K562 (cell line): ENCODE data around the gene EXOC4. TPM values are rescaled to one million over a fixed set of nuclear protein-coding genes. Genes with fewer than 3 reads are reported as not detected.

ENCODE experiments used
- ATAC-seq: fragments of 200-7000 bp; cut with Tn5 transposase; 3 replicates; pipeline ENCODE4 v1.9.1; 2020; ENCODE audit warnings: moderate library complexity
- BruUV-seq: library from RNA; stranded (reverse); fragments of 400-500 nt; replicated peaks from 2 replicates; lab custom pipeline; 2021; lab: Mats Ljungman, UMichigan
- CTCF ChIA-PET: fragments of 300-600 bp; formaldehyde crosslinking; extraction: SDS; loops from one replicate; lab custom pipeline; 2021; ENCODE audit warnings: low intra/inter-chr PET ratio; lab: Yijun Ruan, JAX
- POLR2A ChIA-PET: fragments of 300-600, 350-650 bp; sonication (Branson Sonifier 250); formaldehyde crosslinking; extraction: SDS; loops from one replicate; lab custom pipeline; 2021; ENCODE audit warnings: antibody characterized with exemption, inconsistent platforms; lab: Yijun Ruan, JAX
- DNase-seq, 4 experiments: peaks; one replicate each; pipeline versions ENCODE4 v3.0.0 to v3.0.0-alpha.2; 2011 to 2018; ENCODE audit warnings: low spot score in 3 of 4, mixed read lengths in 3 of 4; ENCODE audit errors: extremely low read depth in 1 of 4
- FAIRE-seq: peaks from 2 replicates; lab custom pipeline; 2011; peaks lifted over from hg19 to GRCh38; lab: Jason Lieb, UNC
- H2AFZ ChIP-seq: 2 replicates; pipeline ENCODE4 v1.6.0; 2011; ENCODE audit warnings: low read depth, low read length, control low read depth, inconsistent platforms
- H3K27ac ChIP-seq: fragments of 200-600 bp; 3 replicates; pipeline ENCODE4 v1.8.0; 2011; ENCODE audit warnings: low read depth, mild to moderate bottlenecking, control low read depth, inconsistent platforms, low read length, moderate library complexity, mixed read lengths; ENCODE audit errors: extremely low read depth
- H3K27me3 ChIP-seq, 2 experiments: fragments of 300-600 bp in 1 of 2; 2 replicates in 1 of 2; 3 replicates in 1 of 2; pipeline versions ENCODE4 v1.6.0 to v1.8.0; 2011; ENCODE audit warnings: inconsistent platforms in 2 of 2, low read length in 2 of 2, mild to moderate bottlenecking in 1 of 2, mixed read lengths in 1 of 2, moderate library complexity in 1 of 2; ENCODE audit not compliant: control insufficient read depth in 2 of 2, insufficient read depth in 2 of 2
- H3K36me3 ChIP-seq: fragments of 300-600 bp; 3 replicates; pipeline ENCODE4 v1.8.0; 2011; ENCODE audit warnings: mild to moderate bottlenecking, low read length, inconsistent platforms; ENCODE audit not compliant: control insufficient read depth, insufficient read depth
- H3K4me1 ChIP-seq, 2 experiments: fragments of 200-600 bp in 1 of 2; replicated peaks in 1 of 2; 2 replicates in 1 of 2; 3 replicates in 1 of 2; pipeline versions ENCODE4 v1.5.1 to v1.8.0; 2011; ENCODE audit warnings: inconsistent platforms in 2 of 2, low read length in 2 of 2, mild to moderate bottlenecking in 1 of 2, mixed read lengths in 1 of 2, moderate library complexity in 1 of 2; ENCODE audit not compliant: control insufficient read depth in 2 of 2, insufficient read depth in 2 of 2
- H3K4me2 ChIP-seq: 2 replicates; pipeline ENCODE4 v1.6.1; 2011; ENCODE audit warnings: low read length, control low read depth, inconsistent platforms, mixed read lengths; ENCODE audit not compliant: insufficient read depth
- H3K4me3 ChIP-seq: fragments of 200-600 bp; sonication (generic), shearing (Covaris generic); 2 replicates; pipeline ENCODE4 v1.5.1; 2016; ENCODE audit warnings: control low read depth, inconsistent platforms
- H3K79me2 ChIP-seq: fragments of 200-600 bp; 3 replicates; pipeline ENCODE4 v1.8.0; 2011; ENCODE audit warnings: low read length, inconsistent platforms; ENCODE audit not compliant: control insufficient read depth, insufficient read depth
- H3K9ac ChIP-seq, 2 experiments: 2 replicates each; pipeline versions ENCODE4 v1.6.0 to v1.6.1; 2011; ENCODE audit warnings: low read depth in 2 of 2, low read length in 2 of 2, control low read depth in 1 of 2, inconsistent platforms in 1 of 2, mild to moderate bottlenecking in 1 of 2, mixed read lengths in 1 of 2; ENCODE audit not compliant: insufficient read depth in 1 of 2
- H3K9me1 ChIP-seq: one replicate; pipeline ENCODE4 v1.6.0; 2011; ENCODE audit warnings: inconsistent platforms, mild to moderate bottlenecking, low read length, moderate library complexity; ENCODE audit not compliant: control insufficient read depth, insufficient read depth
- H3K9me3 ChIP-seq: replicated peaks from 2 replicates; pipeline ENCODE4 v1.5.1; 2011; ENCODE audit warnings: low read depth, low read length, inconsistent platforms; ENCODE audit not compliant: control insufficient read depth, insufficient read depth
- H4K20me1 ChIP-seq: replicated peaks from 2 replicates; pipeline ENCODE4 v1.6.1; 2011; ENCODE audit warnings: low read length, inconsistent platforms, mixed read lengths; ENCODE audit not compliant: control insufficient read depth, insufficient read depth
- CEBPB ChIP-seq: fragments of 450-650 bp; IDR thresholded peaks from 2 replicates; pipeline ENCODE4 v1.6.1; 2016; ENCODE audit warnings: missing genetic modification characterization, missing compliant biosample characterization
- CEBPG ChIP-seq, 3 experiments: fragments of 200-800 bp in 1 of 3; sonication (Bioruptor generic) in 1 of 3; sonication (generic) in 1 of 3; formaldehyde crosslinking in 1 of 3; IDR thresholded peaks in 2 of 3; conservative IDR thresholded peaks in 1 of 3; 2 replicates each; pipeline versions ENCODE4 v1.6.1 to v1.8.0; 2016 to 2022; ENCODE audit warnings: missing compliant biosample characterization in 2 of 3, missing genetic modification characterization in 2 of 3, mild to moderate bottlenecking in 1 of 3, missing genetic modification reagents in 1 of 3
- ETV5 ChIP-seq: sonication (generic); formaldehyde crosslinking; IDR thresholded peaks from 2 replicates; pipeline ENCODE4 v1.4.0; 2020; ENCODE audit warnings: low read depth, mild to moderate bottlenecking, missing genetic modification reagents
- HEY1 ChIP-seq: fragments of 250-450 bp; sonication (Bioruptor Pico); IDR thresholded peaks from 2 replicates; pipeline ENCODE4 v1.5.0; 2020; ENCODE audit warnings: mild to moderate bottlenecking, moderate library complexity, borderline replicate concordance
- JUND ChIP-seq, 2 experiments: IDR thresholded peaks; 2 replicates in 1 of 2; 3 replicates in 1 of 2; pipeline ENCODE4 v1.6.1; 2011; ENCODE audit warnings: borderline replicate concordance in 2 of 2, low read depth in 2 of 2, low read length in 2 of 2, improper control_type of control experiment in 1 of 2, missing biosample characterization in 1 of 2, missing genetic modification characterization in 1 of 2, missing genetic modification reagents in 1 of 2
- MEIS2 ChIP-seq: fragments of 450-650 bp; IDR thresholded peaks from 2 replicates; pipeline ENCODE4 v1.6.1; 2014; ENCODE audit warnings: mild to moderate bottlenecking; ENCODE audit not compliant: partially characterized antibody
- POLR2H ChIP-seq: IDR thresholded peaks from 2 replicates; pipeline ENCODE4 v1.6.1; 2016; ENCODE audit warnings: missing genetic modification characterization, low read depth, mild to moderate bottlenecking, control low read depth, missing compliant biosample characterization, moderate library complexity
- SOX6 ChIP-seq: fragments of 450-650 bp; IDR thresholded peaks from 2 replicates; pipeline ENCODE4 v1.6.1; 2014; ENCODE audit warnings: mild to moderate bottlenecking
- ZNF134 ChIP-seq: fragments of 250-450 bp; sonication (Bioruptor Pico); conservative IDR thresholded peaks from 2 replicates; pipeline ENCODE4 v1.4.0; 2020
- WGBS: fragments of 100-300 bp; shearing (Covaris generic); methylation state at CpG from one replicate; pipeline ENCODE4 v1.1.6; 2016; ENCODE audit warnings: low coverage, mixed read lengths; ENCODE audit not compliant: insufficient coverage; ENCODE audit errors: missing lambda C conversion rate; 5-methylcytosine and 5-hydroxymethylcytosine counted together
- in situ Hi-C: fragments of 300-500 bp; cut with MboI; formaldehyde crosslinking; loops from 4 replicates; pipeline ENCODE4 v1.15.0; 2018; ENCODE audit warnings: inconsistent platforms, mixed read lengths
- intact Hi-C: fragments of 100-400 bp; cut with micrococcal nuclease; formaldehyde crosslinking; loops from 2 replicates; pipeline ENCODE4 v1.14.2; 2022
- polyA plus RNA-seq, 8 experiments: library from polyadenylated mRNA; depleted of rRNA in 4 of 8; stranded (reverse) in 5 of 8; unstranded in 3 of 8; fragments of >200 nt; fragmentation: Nextera tagmentation in 2 of 8; fragmentation: Illumina TruSeq in 1 of 8; extraction: Ambion mirVana in 2 of 8; extraction: Trizol in 1 of 8; gene quantifications; 2 replicates each; pipeline versions ENCODE4 v1.2.1 to v1.2.3, GENCODE V29; 2011 to 2014; ENCODE audit warnings: inconsistent platforms in 1 of 8, missing spikeins in 1 of 8
- total RNA-seq, 7 experiments: library from RNA; depleted of rRNA in 6 of 7; stranded (reverse); fragments of >200 nt in 6 of 7; fragmentation: Illumina TruSeq in 2 of 7; extraction: Trizol in 2 of 7; gene quantifications; 2 replicates each; pipeline versions ENCODE4 v1.2.1 to v1.2.3, GENCODE V29; 2011 to 2021; ENCODE audit warnings: low replicate concordance in 1 of 7
- TF ChIP-seq, protein P1 (sequence below), 2 experiments: fragments of 450-650 bp in 1 of 2; sonication (generic) in 1 of 2; formaldehyde crosslinking in 1 of 2; IDR thresholded peaks in 1 of 2; conservative IDR thresholded peaks in 1 of 2; 2 replicates each; pipeline versions ENCODE4 v1.6.1 to v1.8.1; 2016 to 2023; ENCODE audit warnings: mild to moderate bottlenecking in 2 of 2, moderate library complexity in 2 of 2, inconsistent platforms in 1 of 2, missing genetic modification reagents in 1 of 2
- TF ChIP-seq, protein P2 (sequence below), 2 experiments: IDR thresholded peaks in 1 of 2; conservative IDR thresholded peaks in 1 of 2; 2 replicates each; pipeline ENCODE4 v1.6.1; 2016; ENCODE audit warnings: low read depth in 2 of 2, mild to moderate bottlenecking in 1 of 2, missing compliant biosample characterization in 1 of 2, missing genetic modification characterization in 1 of 2, moderate library complexity in 1 of 2

Gene EXOC4
- total and polyA plus RNA-seq, 9 of the 15 experiments (the other 6 are each of a cell fraction or from before 2014, with no cell fraction given): 18.5 to 73.1 (median 46.6) TPM

DNA sequence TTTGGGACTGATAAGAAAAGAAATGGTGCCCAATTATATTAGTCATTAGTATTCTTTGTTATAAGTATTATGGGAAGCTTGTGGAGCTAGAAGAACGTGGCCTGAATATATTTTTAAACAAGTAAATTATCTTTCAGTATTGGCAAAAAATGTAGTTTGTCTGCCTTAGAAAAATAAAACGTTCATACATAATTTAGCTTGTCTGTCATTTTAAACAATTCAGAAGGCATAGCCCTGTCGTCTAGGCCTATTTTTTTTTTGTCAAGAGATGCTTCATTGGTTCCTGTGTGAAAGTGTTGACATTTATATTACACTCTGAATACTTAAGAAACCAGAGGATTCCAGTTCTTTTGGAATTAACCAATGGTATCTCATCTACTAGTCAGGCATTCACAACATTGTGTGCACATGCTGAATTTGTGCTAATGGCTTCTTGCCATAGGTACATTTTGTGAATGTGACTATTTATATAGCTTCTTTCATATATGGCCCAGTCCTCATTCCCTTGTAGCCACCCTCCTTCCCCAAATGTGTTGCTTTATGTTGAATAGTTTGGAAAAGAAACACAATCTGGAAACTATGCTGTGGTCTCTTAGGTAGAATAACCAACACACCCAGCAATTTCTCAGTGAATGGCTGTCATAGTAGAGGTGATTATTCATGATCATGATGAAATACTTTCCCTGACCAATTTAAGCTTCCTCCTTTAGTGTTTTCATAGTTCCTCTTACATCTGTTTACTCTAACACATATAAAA, 435.8 kb downstream of the EXOC4 start:
- DNase-seq: no peak
- ChIA-PET POLR2A (interaction anchor here (1.4 kb wide), 1 partner anchor 25 kb away, joined by 3 read pairs; no protein-coding TSS in a partner anchor), CTCF (no interaction called here)
- intact Hi-C loops (no loop called here), in situ Hi-C loops (no loop called here)
- WGBS: 22% methylated on average over 3 of the region's 3 CpGs
- Histone ChIP-seq H4K20me1 (no peaks in the 10 kb centered on the region), H2AFZ (no peak overlapping the region), H3K4me1 (peaks cover 0 to 17% of the 10 kb centered on the region in 2 experiments; a peak in 2 of 5 replicates), H3K79me2 (no peaks in the 10 kb centered on the region), H3K27ac (no peak overlapping the region), H3K4me2 (no peak overlapping the region), H3K9me3 (no peaks in the 10 kb centered on the region), H3K27me3 (no peaks in the 10 kb centered on the region), H3K4me3 (no peak overlapping the region), H3K36me3 (no peaks in the 10 kb centered on the region), H3K9ac (no peak overlapping the region), H3K9me1 (no peaks in the 10 kb centered on the region)
- no TSS peak for BruUV-seq
- no peak for FAIRE-seq
- no peak for TF ChIP-seq HEY1 (CRISPR knock-in tag)
- TF ChIP-seq ETV5 (CRISPR knock-in tag): no peak
- TF ChIP-seq, protein P1, sequence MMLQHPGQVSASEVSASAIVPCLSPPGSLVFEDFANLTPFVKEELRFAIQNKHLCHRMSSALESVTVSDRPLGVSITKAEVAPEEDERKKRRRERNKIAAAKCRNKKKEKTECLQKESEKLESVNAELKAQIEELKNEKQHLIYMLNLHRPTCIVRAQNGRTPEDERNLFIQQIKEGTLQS (IDR thresholded peaks at IDR 0.05): peak; percentile 61; the same call in 1 of the 2 replicates
- TF ChIP-seq, protein P1 (CRISPR knock-in tag; conservative IDR thresholded peaks at IDR 0.05): no peak
- peak; percentile 70 for TF ChIP-seq MEIS2
- no peak for TF ChIP-seq CEBPG (CRISPR knock-in tag; IDR thresholded peaks at IDR 0.05)
- peak; percentile 56 to 82; a peak in 3 of 4 replicates for TF ChIP-seq CEBPG (tag; conservative IDR thresholded peaks at IDR 0.05 in 1 of 2, IDR thresholded peaks at IDR 0.05 in 1 of 2)
- no peak for TF ChIP-seq ZNF134 (CRISPR knock-in tag)
- peak; percentile 64; the same call in 1 of the 2 replicates for TF ChIP-seq CEBPB (tag)
- TF ChIP-seq, protein P2, sequence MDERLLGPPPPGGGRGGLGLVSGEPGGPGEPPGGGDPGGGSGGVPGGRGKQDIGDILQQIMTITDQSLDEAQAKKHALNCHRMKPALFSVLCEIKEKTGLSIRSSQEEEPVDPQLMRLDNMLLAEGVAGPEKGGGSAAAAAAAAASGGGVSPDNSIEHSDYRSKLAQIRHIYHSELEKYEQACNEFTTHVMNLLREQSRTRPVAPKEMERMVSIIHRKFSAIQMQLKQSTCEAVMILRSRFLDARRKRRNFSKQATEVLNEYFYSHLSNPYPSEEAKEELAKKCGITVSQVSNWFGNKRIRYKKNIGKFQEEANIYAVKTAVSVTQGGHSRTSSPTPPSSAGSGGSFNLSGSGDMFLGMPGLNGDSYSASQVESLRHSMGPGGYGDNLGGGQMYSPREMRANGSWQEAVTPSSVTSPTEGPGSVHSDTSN (CRISPR knock-in tag; IDR thresholded peaks at IDR 0.05; ENCODE audit: low read depth): no peak
- TF ChIP-seq, protein P2 (tag; conservative IDR thresholded peaks at IDR 0.05; ENCODE audit: low read depth): peak; percentile 73
- peak; percentile 14; the same call in 1 of the 2 replicates for TF ChIP-seq SOX6
- 0 out of 2 replicates have a peak, but pooled peaks have one; percentile 28 for TF ChIP-seq POLR2H
- no peak for TF ChIP-seq JUND (IDR thresholded peaks at IDR 0.05; ENCODE audit: borderline replicate concordance, low read depth, low read length)
- TF ChIP-seq JUND (tag; IDR thresholded peaks at IDR 0.05; ENCODE audit: borderline replicate concordance, low read depth, low read length): 0 out of 3 replicates have a peak, but pooled peaks have one; percentile 16
- ATAC-seq: peak; percentile 35; the same call in 1 of the 3 replicates
